Hepatocyte (in vitro differentiated cells): ENCODE data around the gene MFAP3L.

Source experiments
- CTCF ChIP-seq: fragments of 200-600 bp; sonication (generic); IDR thresholded peaks from 2 replicates; pipeline ENCODE4 v1.5.1; 2016; ENCODE audit warnings: antibody characterized with exemption, mild to moderate bottlenecking; ENCODE audit not compliant: poor library complexity
- EZH2 ChIP-seq: fragments of 200-600 bp; sonication (generic); IDR thresholded peaks from 2 replicates; pipeline ENCODE4 v1.6.1; 2016; ENCODE audit warnings: antibody characterized with exemption, mild to moderate bottlenecking, borderline replicate concordance

DNA sequence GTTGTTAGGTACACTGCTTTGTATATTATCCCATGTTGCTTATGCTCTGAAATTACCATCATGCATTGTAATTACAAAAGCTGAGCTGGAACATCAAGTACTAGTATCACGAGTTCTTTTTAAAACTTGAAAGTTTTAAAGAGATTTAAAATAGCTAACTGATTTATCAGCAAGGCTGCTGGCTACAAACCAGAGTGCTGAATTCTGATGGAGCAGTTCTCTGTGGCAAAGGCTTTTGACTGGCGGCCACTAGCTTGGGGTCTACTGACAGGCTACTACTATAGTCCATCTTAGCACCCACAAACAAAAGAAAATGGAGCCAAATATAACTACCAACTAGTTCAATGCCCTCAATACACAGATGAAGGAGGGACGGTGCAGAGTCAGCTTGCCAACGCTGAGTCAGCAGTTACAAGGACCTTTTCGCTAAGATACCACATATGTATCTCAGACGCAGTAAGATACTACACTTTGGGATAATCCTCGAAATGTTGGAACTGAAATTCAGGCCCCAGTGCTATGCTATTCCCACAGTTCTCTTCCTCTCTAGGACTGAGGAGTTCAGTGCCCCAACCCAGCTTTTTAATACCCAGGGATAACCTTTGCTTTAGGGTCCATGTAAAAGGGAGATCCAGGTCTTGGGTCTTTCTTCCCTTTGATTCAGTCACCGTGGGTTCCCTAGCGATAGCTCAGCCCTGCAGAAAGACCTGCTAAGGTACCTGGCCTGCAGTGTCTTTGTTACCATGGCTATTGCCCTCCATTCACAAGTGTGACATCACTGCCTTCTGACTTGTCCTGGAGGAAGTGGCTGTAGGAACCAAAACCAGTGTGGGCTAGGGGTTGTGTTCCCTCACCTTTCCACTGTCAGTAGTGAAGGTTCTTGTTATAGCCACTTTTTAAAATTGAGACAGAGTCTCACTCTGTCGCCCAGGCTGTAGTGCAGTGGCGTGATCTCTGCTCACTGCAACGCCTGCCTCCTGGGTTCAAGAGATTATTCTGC, 22.8 kb downstream of the MFAP3L start:
- TF ChIP-seq CTCF: no peak
- TF ChIP-seq EZH2: no peak
